Suprapubic skin (tissue), 3 donors: ENCODE measurements around the gene ANKRD24.

ENCODE experiments used
- CTCF ChIP-seq, 2 donors: fragments of 200-600 bp in 1 of 2; fragments of 450-650 bp in 1 of 2; sonication (generic) in 1 of 2; IDR thresholded peaks; one replicate each; pipeline ENCODE4 v1.5.1; 2016 to 2019; ENCODE audit warnings: antibody characterized with exemption in 2 of 2, mild to moderate bottlenecking in 1 of 2, moderate library complexity in 1 of 2
- EP300 ChIP-seq: sonication (generic); formaldehyde crosslinking; IDR thresholded peaks from one replicate; pipeline ENCODE4 v1.6.1; 2017; ENCODE audit warnings: antibody characterized with exemption
- POLR2A ChIP-seq, 2 donors: fragments of 450-650 bp; IDR thresholded peaks; one replicate each; pipeline ENCODE4 v1.6.1; 2017; ENCODE audit warnings: antibody characterized with exemption in 2 of 2, mild to moderate bottlenecking in 2 of 2, moderate library complexity in 2 of 2

- TF ChIP-seq CTCF (IDR thresholded peaks at IDR 0.05) (no peak), POLR2A (IDR thresholded peaks at IDR 0.05) (no peak), EP300 (no peak)
Measured at GRCh38 chr19:4134351-4134750, 48.1 kb upstream of the ANKRD24 start.
